HG02943 (cell line): ENCODE results near the gene IL17RA.

Experiments used
- ATAC-seq: cut with Tn5 transposase; IDR thresholded peaks from one replicate; pipeline ENCODE4 v1.9.1; 2021; ENCODE audit warnings: mild to moderate bottlenecking, low read depth, moderate library complexity; ENCODE audit not compliant: unreplicated experiment

IL17RA gene

GRCh38 chr22:17079572-17079971 lies 5.2 kb upstream of the IL17RA start:
- no peak for ATAC-seq

GRCh38 chr22:17083255-17083654 lies 1.5 kb upstream of the IL17RA start:
- no peak for ATAC-seq

GRCh38 chr22:17083811-17084441 lies 874 bp upstream of the IL17RA start:
- no peak for ATAC-seq

GRCh38 chr22:17085277-17086181 lies 729 bp downstream of the IL17RA start:
- peak; percentile 4 for ATAC-seq

- ATAC-seq, result no peak
These were observed 1.5 kb downstream of the IL17RA start for GRCh38 chr22:17086296-17086695.

- no peak for ATAC-seq
These were observed 2.1 kb downstream of the IL17RA start for GRCh38 chr22:17086788-17087497.

- ATAC-seq, result peak; percentile 36
These were observed 2.8 kb downstream of the IL17RA start for GRCh38 chr22:17087498-17088131.

GRCh38 chr22:17090550-17090949 lies 5.8 kb downstream of the IL17RA start:
- ATAC-seq, result no peak

GRCh38 chr22:17091851-17092250 lies 7.1 kb downstream of the IL17RA start:
- no peak for ATAC-seq

- ATAC-seq, result no peak
These were observed 8.3 kb downstream of the IL17RA start for GRCh38 chr22:17093081-17093480.

- no peak for ATAC-seq
These were observed 10.7 kb downstream of the IL17RA start for GRCh38 chr22:17095538-17095937.

- ATAC-seq, result no peak
These were observed 11.3 kb downstream of the IL17RA start for GRCh38 chr22:17096071-17096470.

GRCh38 chr22:17097062-17097461 lies 12.3 kb downstream of the IL17RA start:
- no peak for ATAC-seq

GRCh38 chr22:17097701-17098100 lies 12.9 kb downstream of the IL17RA start:
- no peak for ATAC-seq

- ATAC-seq, result no peak
These were observed 13.6 kb downstream of the IL17RA start for GRCh38 chr22:17098379-17098819.

GRCh38 chr22:17100621-17101020 lies 15.8 kb downstream of the IL17RA start:
- no peak for ATAC-seq

GRCh38 chr22:17101475-17102296 lies 16.9 kb downstream of the IL17RA start:
- ATAC-seq, result no peak

GRCh38 chr22:17102297-17102667 lies 17.5 kb downstream of the IL17RA start:
- no peak for ATAC-seq

- ATAC-seq, result no peak
These were observed 18.6 kb downstream of the IL17RA start for GRCh38 chr22:17103351-17103750.
